Subcutaneous abdominal adipose tissue (tissue), 5 donors: Measurements from ENCODE around the gene NOS1.

Experiments used
- H3K27ac ChIP-seq: one replicate; pipeline ENCODE4 v1.7.0; 2013; ENCODE audit warnings: low read depth, mild to moderate bottlenecking, inconsistent platforms, low read length, moderate library complexity
- H3K27me3 ChIP-seq, 5 donors: one replicate each; pipeline ENCODE4 v1.7.0; 2013; ENCODE audit warnings: low read length in 5 of 5, inconsistent platforms in 1 of 5; ENCODE audit not compliant: control insufficient read depth in 5 of 5, insufficient read depth in 4 of 5
- H3K36me3 ChIP-seq, 5 donors: one replicate each; pipeline ENCODE4 v1.7.0; 2013; ENCODE audit warnings: low read length in 5 of 5; ENCODE audit not compliant: control insufficient read depth in 5 of 5, insufficient read depth in 5 of 5
- H3K4me1 ChIP-seq, 5 donors: one replicate each; pipeline ENCODE4 v1.7.0; 2013; ENCODE audit warnings: low read length in 5 of 5, mild to moderate bottlenecking in 3 of 5, moderate library complexity in 1 of 5; ENCODE audit not compliant: control insufficient read depth in 5 of 5, insufficient read depth in 5 of 5
- H3K4me3 ChIP-seq, 5 donors: one replicate each; pipeline ENCODE4 v1.7.0; 2013; ENCODE audit warnings: low read length in 5 of 5, low read depth in 1 of 5
- H3K9ac ChIP-seq, 5 donors: one replicate each; pipeline ENCODE4 v1.7.0; 2013; ENCODE audit warnings: low read length in 5 of 5, mild to moderate bottlenecking in 4 of 5, moderate library complexity in 3 of 5
- H3K9me3 ChIP-seq, 5 donors: one replicate each; pipeline ENCODE4 v1.7.0; 2013; ENCODE audit warnings: low read length in 5 of 5; ENCODE audit not compliant: control insufficient read depth in 5 of 5
- donor health status: healthy.
- donor health status: healthy.
- donor health status: healthy.
- donor health status: healthy.
- donor health status: healthy.

The NOS1 gene

GRCh38 chr12:117293510-117293909 is 67.9 kb downstream of the NOS1 start:
- no peaks in the 10 kb centered on the region for H3K36me3 ChIP-seq
- H3K27ac ChIP-seq, result no peak overlapping the region
- peaks cover 0 to 6% (median 5%) of the 10 kb centered on the region in 5 donors for H3K9me3 ChIP-seq
- no peak overlapping the region for H3K4me3 ChIP-seq
- no peaks in the 10 kb centered on the region for H3K4me1 ChIP-seq
- no peak overlapping the region for H3K9ac ChIP-seq
- peaks cover 7 to 28% (median 10%) of the 10 kb centered on the region in 5 donors for H3K27me3 ChIP-seq

- Histone ChIP-seq H3K27ac (no peak overlapping the region), H3K4me1 (no peaks in the 10 kb centered on the region), H3K36me3 (no peaks in the 10 kb centered on the region), H3K9me3 (peaks cover 0 to 6% (median 5%) of the 10 kb centered on the region in 5 donors), H3K9ac (no peak overlapping the region), H3K4me3 (no peak overlapping the region), H3K27me3 (peaks cover 5 to 26% (median 10%) of the 10 kb centered on the region in 5 donors)
These were observed 68.7 kb downstream of the NOS1 start for GRCh38 chr12:117292688-117293087.

GRCh38 chr12:117284140-117284539 is 77.3 kb downstream of the NOS1 start:
- Histone ChIP-seq H3K4me3 (no peak overlapping the region), H3K9ac (no peak overlapping the region), H3K36me3 (no peaks in the 10 kb centered on the region), H3K27me3 (peaks cover 0 to 7% (median 5%) of the 10 kb centered on the region in 5 donors), H3K4me1 (no peaks in the 10 kb centered on the region), H3K27ac (no peak overlapping the region), H3K9me3 (peaks cover 0 to 4% (median 0%) of the 10 kb centered on the region in 5 donors)

- Histone ChIP-seq H3K27me3 (peaks cover 0 to 13% (median 12%) of the 10 kb centered on the region in 5 donors), H3K9ac (no peak overlapping the region), H3K36me3 (no peaks in the 10 kb centered on the region), H3K4me1 (no peaks in the 10 kb centered on the region), H3K27ac (no peak overlapping the region), H3K4me3 (no peak overlapping the region), H3K9me3 (peaks cover 0 to 4% (median 0%) of the 10 kb centered on the region in 5 donors)
These were observed 78.9 kb downstream of the NOS1 start for GRCh38 chr12:117282490-117282889.

GRCh38 chr12:117280019-117280680 is 81.3 kb downstream of the NOS1 start:
- H3K9me3 ChIP-seq, result no peaks in the 10 kb centered on the region
- H3K9ac ChIP-seq, result no peak overlapping the region
- H3K27ac ChIP-seq, result no peak overlapping the region
- no peaks in the 10 kb centered on the region for H3K36me3 ChIP-seq
- H3K4me3 ChIP-seq, result no peak overlapping the region
- H3K27me3 ChIP-seq, result peaks cover 0 to 15% (median 13%) of the 10 kb centered on the region in 5 donors
- H3K4me1 ChIP-seq, result no peaks in the 10 kb centered on the region

GRCh38 chr12:117279606-117280005 is 81.8 kb downstream of the NOS1 start:
- no peak overlapping the region for H3K9ac ChIP-seq
- H3K9me3 ChIP-seq, result no peaks in the 10 kb centered on the region
- no peak overlapping the region for H3K27ac ChIP-seq
- no peak overlapping the region for H3K4me3 ChIP-seq
- H3K36me3 ChIP-seq, result no peaks in the 10 kb centered on the region
- peaks cover 0 to 15% (median 13%) of the 10 kb centered on the region in 5 donors for H3K27me3 ChIP-seq
- no peaks in the 10 kb centered on the region for H3K4me1 ChIP-seq

GRCh38 chr12:117277875-117278274 is 83.6 kb downstream of the NOS1 start:
- Histone ChIP-seq H3K27me3 (peaks cover 0 to 15% (median 13%) of the 10 kb centered on the region in 5 donors), H3K9me3 (no peaks in the 10 kb centered on the region), H3K27ac (no peak overlapping the region), H3K4me1 (no peaks in the 10 kb centered on the region), H3K36me3 (no peaks in the 10 kb centered on the region), H3K4me3 (no peak overlapping the region), H3K9ac (no peak overlapping the region)

- H3K27ac ChIP-seq, result no peak overlapping the region
- H3K9me3 ChIP-seq, result no peaks in the 10 kb centered on the region
- no peaks in the 10 kb centered on the region for H3K4me1 ChIP-seq
- no peaks in the 10 kb centered on the region for H3K36me3 ChIP-seq
- H3K4me3 ChIP-seq, result no peak overlapping the region
- peaks cover 0 to 16% (median 10%) of the 10 kb centered on the region in 5 donors for H3K27me3 ChIP-seq
- no peak overlapping the region for H3K9ac ChIP-seq
These were observed 88.3 kb downstream of the NOS1 start for GRCh38 chr12:117273091-117273490.

- Histone ChIP-seq H3K36me3 (no peaks in the 10 kb centered on the region), H3K9ac (no peak overlapping the region), H3K4me3 (no peak overlapping the region), H3K9me3 (no peaks in the 10 kb centered on the region), H3K4me1 (no peaks in the 10 kb centered on the region), H3K27ac (no peak overlapping the region), H3K27me3 (peaks cover 0 to 12% (median 6%) of the 10 kb centered on the region in 5 donors)
These were observed 88.7 kb downstream of the NOS1 start for GRCh38 chr12:117272690-117273089.

GRCh38 chr12:117262749-117263148 is 98.7 kb downstream of the NOS1 start:
- no peaks in the 10 kb centered on the region for H3K9me3 ChIP-seq
- no peak overlapping the region for H3K9ac ChIP-seq
- no peaks in the 10 kb centered on the region for H3K4me1 ChIP-seq
- peaks cover 0 to 6% (median 0%) of the 10 kb centered on the region in 5 donors for H3K27me3 ChIP-seq
- H3K36me3 ChIP-seq, result no peaks in the 10 kb centered on the region
- H3K4me3 ChIP-seq, result no peak overlapping the region
- H3K27ac ChIP-seq, result no peak overlapping the region
